ENCODE results near the gene SERPINC1.

- no peak for TF ChIP-seq YY1 (IDR thresholded peaks at IDR 0.05; ENCODE audit: insufficient read depth, insufficient read length)
- no peak for TF ChIP-seq ZNF274 (IDR thresholded peaks at IDR 0.05; ENCODE audit: low read depth, low read length)
Observed at GRCh38 chr1:173925306-173926242, 8.4 kb upstream of the SERPINC1 start.
